Activated T-cell treated with anti-CD3 and anti-CD28 coated beads for 24 hours (primary cell): ENCODE results near the gene HLF.

Experiments used
- DNase-seq: peaks from one replicate; pipeline ENCODE4 v3.0.0-alpha.2; 2020; ENCODE audit warnings: low read depth

Gene HLF

GRCh38 chr17:55363033-55363432 lies 98.3 kb downstream of the HLF start:
- no peak for DNase-seq

GRCh38 chr17:55366020-55366481 lies 101.3 kb downstream of the HLF start:
- DNase-seq, result no peak

GRCh38 chr17:55368706-55369105 lies 103.9 kb downstream of the HLF start:
- no peak for DNase-seq
